ENCODE measurements around the gene TGFBR2. TPM values are rescaled to one million over a fixed set of nuclear protein-coding genes. Genes with fewer than 3 reads are reported as not detected.
A peak's percentile ranks its signal among the peaks of the same experiment; 100 is the strongest.

The TGFBR2 gene
- total RNA-seq, 1 donor from 2014 or later, result 39.9 TPM

DNA sequence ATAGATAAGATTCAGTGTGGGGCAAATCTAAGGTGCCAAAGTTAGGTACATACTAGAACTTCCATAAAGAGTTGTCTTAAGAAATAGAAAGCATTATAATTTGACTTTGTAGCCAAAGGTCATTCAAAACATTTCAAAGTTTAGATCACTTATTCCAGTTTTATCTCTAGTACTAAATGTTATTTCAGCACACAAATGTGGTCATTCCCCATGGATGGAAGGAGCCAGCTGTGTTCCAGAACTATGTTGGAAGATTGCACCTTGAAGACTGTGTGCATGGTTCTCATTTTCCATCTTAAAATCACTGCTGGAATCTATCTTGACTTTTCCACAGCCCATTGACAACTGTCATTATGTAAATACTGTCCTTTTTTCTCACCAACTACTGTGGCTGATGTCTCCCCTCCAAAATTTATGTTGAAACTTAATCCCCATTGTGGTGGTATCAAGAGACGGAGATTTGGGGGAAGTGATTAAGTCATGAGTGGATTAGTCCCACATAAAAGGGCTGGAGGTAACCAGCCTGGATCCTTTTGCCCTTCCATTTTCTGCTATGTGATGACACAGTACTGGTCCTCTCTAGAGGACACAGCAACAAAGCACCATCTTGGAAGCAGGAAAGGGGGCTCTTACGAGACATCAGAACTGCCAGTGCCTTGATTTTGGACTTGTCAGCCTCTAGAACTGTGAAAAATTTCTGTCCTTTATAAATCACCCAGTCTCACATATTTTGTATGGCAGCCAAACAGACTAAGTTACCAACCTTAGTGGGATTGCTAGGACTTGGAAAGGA lies 24.0 kb downstream of the TGFBR2 start:
- Mint-ChIP-seq H3K4me3 (ENCODE audit: unreplicated experiment) (no peak overlapping the region), H3K27me3 (ENCODE audit: low read depth, unreplicated experiment) (no peaks in the 10 kb centered on the region), H3K27ac (ENCODE audit: unreplicated experiment) (no peak overlapping the region), H3K4me1 (ENCODE audit: low read depth, unreplicated experiment) (peaks cover 43% of the 10 kb centered on the region), H3K36me3 (ENCODE audit: low read depth, unreplicated experiment) (peaks cover 6% of the 10 kb centered on the region), H3K9me3 (ENCODE audit: unreplicated experiment) (no peaks in the 10 kb centered on the region)
- H3K27ac ChIP-seq (ENCODE audit: low read depth, low read length), result no peak overlapping the region
- no peaks in the 10 kb centered on the region for H3K9me3 ChIP-seq (ENCODE audit: insufficient read depth, low read depth, low read length)
- DNase-seq (ENCODE audit: low read depth), result no peak
- H3K36me3 ChIP-seq (ENCODE audit: insufficient read depth, low read length), result peaks cover 24% of the 10 kb centered on the region
- no peaks in the 10 kb centered on the region for H3K27me3 ChIP-seq (ENCODE audit: insufficient read depth, low read length)
- peaks cover 93% of the 10 kb centered on the region for H3K79me2 ChIP-seq (ENCODE audit: insufficient read depth, low read length)
- no peak overlapping the region for H2AFZ ChIP-seq (ENCODE audit: low read depth, low read length)
- no peak for TF ChIP-seq EZH2 (IDR thresholded peaks at IDR 0.05; ENCODE audit: insufficient read depth, low read length)
- TF ChIP-seq, protein P1, sequence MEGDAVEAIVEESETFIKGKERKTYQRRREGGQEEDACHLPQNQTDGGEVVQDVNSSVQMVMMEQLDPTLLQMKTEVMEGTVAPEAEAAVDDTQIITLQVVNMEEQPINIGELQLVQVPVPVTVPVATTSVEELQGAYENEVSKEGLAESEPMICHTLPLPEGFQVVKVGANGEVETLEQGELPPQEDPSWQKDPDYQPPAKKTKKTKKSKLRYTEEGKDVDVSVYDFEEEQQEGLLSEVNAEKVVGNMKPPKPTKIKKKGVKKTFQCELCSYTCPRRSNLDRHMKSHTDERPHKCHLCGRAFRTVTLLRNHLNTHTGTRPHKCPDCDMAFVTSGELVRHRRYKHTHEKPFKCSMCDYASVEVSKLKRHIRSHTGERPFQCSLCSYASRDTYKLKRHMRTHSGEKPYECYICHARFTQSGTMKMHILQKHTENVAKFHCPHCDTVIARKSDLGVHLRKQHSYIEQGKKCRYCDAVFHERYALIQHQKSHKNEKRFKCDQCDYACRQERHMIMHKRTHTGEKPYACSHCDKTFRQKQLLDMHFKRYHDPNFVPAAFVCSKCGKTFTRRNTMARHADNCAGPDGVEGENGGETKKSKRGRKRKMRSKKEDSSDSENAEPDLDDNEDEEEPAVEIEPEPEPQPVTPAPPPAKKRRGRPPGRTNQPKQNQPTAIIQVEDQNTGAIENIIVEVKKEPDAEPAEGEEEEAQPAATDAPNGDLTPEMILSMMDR (IDR thresholded peaks at IDR 0.05; ENCODE audit: insufficient read depth, low read depth, low read length), result no peak
- H4K20me1 ChIP-seq (ENCODE audit: insufficient read depth, low read length), result peaks cover 21% of the 10 kb centered on the region
- peaks cover 29% of the 10 kb centered on the region for H3K4me1 ChIP-seq (ENCODE audit: insufficient read depth, low read length)
- no peak for FAIRE-seq
- no peak overlapping the region for H3K4me3 ChIP-seq (ENCODE audit: insufficient read depth, low read depth, low read length)
- H3K4me2 ChIP-seq (ENCODE audit: low read length), result no peak overlapping the region
- no peak overlapping the region for H3K9ac ChIP-seq (ENCODE audit: low read length)

GRCh38 chr3:30631243-30631904 lies 25.0 kb downstream of the TGFBR2 start:
- Histone ChIP-seq H3K4me3 (ENCODE audit: insufficient read depth, low read depth, low read length) (no peak overlapping the region), H3K4me2 (ENCODE audit: low read length) (no peak overlapping the region), H3K79me2 (ENCODE audit: insufficient read depth, low read length) (peaks cover 100% of the 10 kb centered on the region), H3K27me3 (ENCODE audit: insufficient read depth, low read length) (no peaks in the 10 kb centered on the region), H3K27ac (ENCODE audit: low read depth, low read length) (no peak overlapping the region), H3K9ac (ENCODE audit: low read length) (no peak overlapping the region), H3K9me3 (ENCODE audit: insufficient read depth, low read depth, low read length) (no peaks in the 10 kb centered on the region), H2AFZ (ENCODE audit: low read depth, low read length) (no peak overlapping the region), H3K36me3 (ENCODE audit: insufficient read depth, low read length) (peaks cover 29% of the 10 kb centered on the region), H4K20me1 (ENCODE audit: insufficient read depth, low read length) (peaks cover 27% of the 10 kb centered on the region), H3K4me1 (ENCODE audit: insufficient read depth, low read length) (peaks cover 19% of the 10 kb centered on the region)
- FAIRE-seq, result no peak
- peaks cover 9% of the 10 kb centered on the region for H3K36me3 Mint-ChIP-seq (ENCODE audit: low read depth, unreplicated experiment)
- no peak for TF ChIP-seq EZH2 (IDR thresholded peaks at IDR 0.05; ENCODE audit: insufficient read depth, low read length)
- TF ChIP-seq, protein P1 (IDR thresholded peaks at IDR 0.05; ENCODE audit: insufficient read depth, low read depth, low read length), result no peak
- H3K27me3 Mint-ChIP-seq (ENCODE audit: low read depth, unreplicated experiment), result no peaks in the 10 kb centered on the region
- H3K4me1 Mint-ChIP-seq (ENCODE audit: low read depth, unreplicated experiment), result peaks cover 37% of the 10 kb centered on the region
- H3K4me3 Mint-ChIP-seq (ENCODE audit: unreplicated experiment), result no peak overlapping the region
- DNase-seq (ENCODE audit: low read depth), result peak; percentile 58
- no peaks in the 10 kb centered on the region for H3K9me3 Mint-ChIP-seq (ENCODE audit: unreplicated experiment)
- no peak overlapping the region for H3K27ac Mint-ChIP-seq (ENCODE audit: unreplicated experiment)
